Thyroid gland (tissue), 4 donors: ENCODE results near the gene CDC42SE2.
"Not testable (repeated sequence)": the region's sequence is repeated elsewhere in the genome, so short reads cannot be mapped to it uniquely, and the experiment has no call there.

Source experiments
- POLR2A ChIP-seq, 2 donors: fragments of 450-650 bp; IDR thresholded peaks; one replicate each; pipeline ENCODE4 v1.6.1; 2017; ENCODE audit warnings: antibody characterized with exemption in 2 of 2, mild to moderate bottlenecking in 2 of 2, moderate library complexity in 1 of 2
- TF ChIP-seq, protein P1 (sequence below), 6 experiments: fragments of 200-600 bp in 3 of 6; fragments of 450-650 bp in 3 of 6; sonication (generic) in 3 of 6; IDR thresholded peaks; one replicate each; pipeline ENCODE4 v1.5.1; 2016 to 2019; ENCODE audit warnings: antibody characterized with exemption in 6 of 6, mild to moderate bottlenecking in 2 of 6, inconsistent platforms in 1 of 6, moderate library complexity in 1 of 6

DNA sequence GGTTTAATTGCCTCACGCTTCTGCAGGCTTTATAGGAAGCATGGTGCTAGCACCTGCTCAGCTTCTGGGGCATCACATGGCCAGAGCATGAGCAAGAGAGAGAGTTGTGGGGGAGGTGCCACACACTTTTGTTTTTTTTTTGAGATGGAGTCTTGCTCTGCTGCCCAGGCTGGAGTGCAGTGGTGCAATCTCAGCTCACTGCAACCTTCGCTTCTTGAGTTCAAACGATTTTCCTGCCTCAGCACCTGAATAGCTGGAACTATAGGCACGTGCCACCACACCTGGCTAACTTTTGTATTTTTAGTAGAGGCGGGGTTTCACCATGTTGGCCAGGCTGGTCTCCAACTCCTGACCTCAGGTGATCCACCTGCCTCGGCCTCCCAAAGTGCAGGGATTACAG, 135.2 kb downstream of the CDC42SE2 start:
- TF ChIP-seq POLR2A (IDR thresholded peaks at IDR 0.05): not testable (repeated sequence)
- TF ChIP-seq, protein P1, sequence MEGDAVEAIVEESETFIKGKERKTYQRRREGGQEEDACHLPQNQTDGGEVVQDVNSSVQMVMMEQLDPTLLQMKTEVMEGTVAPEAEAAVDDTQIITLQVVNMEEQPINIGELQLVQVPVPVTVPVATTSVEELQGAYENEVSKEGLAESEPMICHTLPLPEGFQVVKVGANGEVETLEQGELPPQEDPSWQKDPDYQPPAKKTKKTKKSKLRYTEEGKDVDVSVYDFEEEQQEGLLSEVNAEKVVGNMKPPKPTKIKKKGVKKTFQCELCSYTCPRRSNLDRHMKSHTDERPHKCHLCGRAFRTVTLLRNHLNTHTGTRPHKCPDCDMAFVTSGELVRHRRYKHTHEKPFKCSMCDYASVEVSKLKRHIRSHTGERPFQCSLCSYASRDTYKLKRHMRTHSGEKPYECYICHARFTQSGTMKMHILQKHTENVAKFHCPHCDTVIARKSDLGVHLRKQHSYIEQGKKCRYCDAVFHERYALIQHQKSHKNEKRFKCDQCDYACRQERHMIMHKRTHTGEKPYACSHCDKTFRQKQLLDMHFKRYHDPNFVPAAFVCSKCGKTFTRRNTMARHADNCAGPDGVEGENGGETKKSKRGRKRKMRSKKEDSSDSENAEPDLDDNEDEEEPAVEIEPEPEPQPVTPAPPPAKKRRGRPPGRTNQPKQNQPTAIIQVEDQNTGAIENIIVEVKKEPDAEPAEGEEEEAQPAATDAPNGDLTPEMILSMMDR (IDR thresholded peaks at IDR 0.05): not testable (repeated sequence)
